ENCODE results near the gene ADAMTS2.

The ADAMTS2 gene

DNA sequence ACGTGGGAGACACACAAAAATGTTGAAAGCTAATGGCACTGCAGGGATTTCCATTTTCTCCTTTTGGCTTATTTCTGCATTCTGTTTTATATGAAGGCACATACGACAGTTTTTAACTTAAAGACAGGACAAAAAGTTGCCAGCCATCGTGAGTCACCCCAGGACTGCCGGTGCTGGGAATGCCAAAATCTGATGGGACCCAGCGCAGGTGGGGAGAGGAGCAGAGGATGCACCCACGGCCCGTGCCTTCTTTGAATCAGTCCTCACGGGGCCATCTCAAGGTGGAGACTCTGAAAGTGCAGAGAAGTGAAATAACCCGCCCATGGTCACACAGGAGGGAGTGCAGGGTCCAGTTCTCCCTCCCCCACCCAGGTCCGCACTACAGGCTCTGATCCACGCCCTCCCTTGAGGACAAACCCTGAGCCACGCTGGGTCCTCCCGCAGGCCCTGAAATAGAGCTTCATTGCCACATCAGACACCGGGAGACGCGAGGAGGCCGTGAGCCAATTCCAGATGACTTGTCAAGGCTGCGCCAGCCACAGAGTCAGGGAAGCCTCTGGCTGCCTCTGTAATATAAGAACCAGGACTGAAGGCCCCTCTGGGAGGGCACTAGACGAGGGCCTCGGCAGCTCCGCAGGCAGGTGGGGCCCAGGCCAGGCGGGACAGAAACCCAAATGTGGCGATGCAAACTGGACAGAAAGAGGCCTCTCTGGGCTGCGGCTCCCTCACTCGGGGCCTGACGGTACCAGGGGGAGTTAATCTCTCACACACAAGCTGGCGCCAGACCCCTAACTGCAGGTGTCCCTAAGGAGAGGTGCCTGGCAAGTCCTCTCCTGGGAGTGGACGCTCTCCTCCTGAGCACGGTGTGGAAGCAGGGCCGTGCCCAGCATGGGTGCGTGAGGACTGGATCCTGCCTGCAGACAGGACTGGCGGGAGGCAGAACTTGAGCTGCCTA lies 22.9 kb downstream of the ADAMTS2 start:
- no peak for DNase-seq (ENCODE audit: extremely low read depth, low read depth)
- TF ChIP-seq CTCF (IDR thresholded peaks at IDR 0.05; ENCODE audit: low read depth, low read length) = no peak

DNA sequence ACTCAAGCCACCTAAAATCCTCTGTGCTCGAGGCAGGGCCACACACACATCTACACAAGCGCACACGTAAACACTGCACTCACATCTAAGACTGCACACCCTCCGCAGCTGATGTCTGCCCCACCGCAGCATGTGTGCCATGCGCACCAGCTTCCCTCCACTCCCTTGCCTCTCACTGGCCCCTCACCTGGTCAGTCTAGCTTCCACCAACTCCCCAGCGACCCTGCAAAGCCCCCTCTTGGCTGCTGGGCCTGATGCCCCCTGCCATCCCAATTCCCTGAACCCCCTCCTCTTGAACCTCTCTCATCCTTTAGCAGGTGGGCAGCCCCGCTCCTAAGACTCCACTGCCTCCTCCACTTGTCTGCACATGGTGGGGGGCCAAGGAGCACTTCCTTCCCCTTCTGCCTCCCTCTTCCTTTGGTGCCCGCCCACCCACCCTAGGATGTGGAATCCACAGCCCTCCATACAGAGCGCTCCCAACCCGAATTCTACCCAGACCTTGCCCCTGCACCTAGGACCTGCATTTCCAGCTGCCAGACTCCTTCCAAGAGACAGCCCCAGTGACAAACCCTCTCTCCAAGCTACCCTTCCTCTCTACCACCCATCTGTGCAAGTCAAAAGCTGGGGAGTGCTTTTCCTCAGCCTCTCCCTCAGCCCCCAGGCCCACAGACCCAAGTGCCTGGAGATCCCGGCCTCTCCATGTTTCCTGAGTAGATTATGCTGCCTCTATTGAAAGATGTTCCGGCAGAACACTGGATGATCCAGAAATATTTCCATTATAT lies 23.9 kb downstream of the ADAMTS2 start:
- TF ChIP-seq CTCF (IDR thresholded peaks at IDR 0.05; ENCODE audit: low read depth, low read length) = no peak
- DNase-seq (ENCODE audit: extremely low read depth, low read depth) = no peak

DNA sequence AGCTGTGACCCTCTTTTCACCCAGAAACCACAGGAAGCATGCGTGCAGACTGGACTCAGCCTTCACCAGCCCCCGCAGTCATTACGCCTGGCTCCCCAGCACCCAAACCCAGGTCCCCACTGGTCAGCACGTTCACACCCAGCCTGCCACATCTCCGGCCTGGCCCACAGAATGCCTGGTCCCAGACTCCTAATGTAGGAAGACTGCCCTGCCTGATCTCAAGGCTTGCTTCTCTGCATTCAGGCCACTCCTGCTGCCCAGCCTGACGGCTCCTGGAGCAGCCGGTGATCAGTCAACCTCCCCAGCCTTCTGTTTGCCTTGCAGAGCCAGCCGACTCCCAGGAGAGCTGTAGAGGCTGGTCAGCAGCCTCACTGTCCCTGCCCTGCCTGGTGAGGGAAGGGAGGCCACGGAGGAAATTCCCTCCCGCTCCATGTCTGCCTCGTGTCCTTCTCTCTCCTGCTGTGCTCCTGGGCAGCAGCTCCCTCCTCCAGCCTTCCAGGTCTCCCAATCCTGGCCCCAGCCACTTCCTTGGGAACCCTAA lies 25.4 kb downstream of the ADAMTS2 start:
- DNase-seq (ENCODE audit: extremely low read depth, low read depth) = peak; percentile 20
- no peak for TF ChIP-seq CTCF (IDR thresholded peaks at IDR 0.05; ENCODE audit: low read depth, low read length)

DNA sequence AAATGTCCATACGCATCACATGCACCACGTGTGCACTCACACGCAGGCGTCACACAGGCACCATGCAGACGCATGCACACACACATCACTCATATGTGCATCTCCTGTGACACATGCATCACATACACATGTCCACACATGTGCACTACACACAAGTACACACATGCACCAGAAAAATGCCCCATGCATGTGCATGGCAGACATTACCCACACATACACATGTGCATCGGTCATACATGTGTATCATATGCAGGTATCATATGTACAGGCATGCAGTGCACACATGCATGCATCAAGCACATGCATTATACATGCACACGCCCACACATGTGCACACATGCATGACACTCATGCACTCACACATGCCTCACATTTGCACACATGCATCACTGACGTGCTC lies 26.1 kb downstream of the ADAMTS2 start:
- TF ChIP-seq CTCF (IDR thresholded peaks at IDR 0.05; ENCODE audit: low read depth, low read length) = no peak

GRCh38 chr5:179318221-179318955 lies 26.9 kb downstream of the ADAMTS2 start:
- no peak for TF ChIP-seq CTCF (IDR thresholded peaks at IDR 0.05; ENCODE audit: low read depth, low read length)
- DNase-seq (ENCODE audit: extremely low read depth, low read depth) = no peak

More for the DNA sequence above, 26.1 kb downstream of the ADAMTS2 start:
- no peak for DNase-seq (ENCODE audit: extremely low read depth, low read depth)

GRCh38 chr5:179317411-179318220 lies 27.6 kb downstream of the ADAMTS2 start:
- no peak for TF ChIP-seq CTCF (IDR thresholded peaks at IDR 0.05; ENCODE audit: low read depth, low read length)
- DNase-seq (ENCODE audit: extremely low read depth, low read depth) = no peak
